Esophagus squamous epithelium (tissue), 4 donors: ENCODE measurements around the gene OR1F1.

ENCODE experiments used
- CTCF ChIP-seq, 6 experiments: fragments of 450-650 bp in 4 of 6; fragments of 200-600 bp in 2 of 6; sonication (generic) in 2 of 6; IDR thresholded peaks; one replicate each; pipeline ENCODE4 v1.5.1; 2016 to 2019; ENCODE audit warnings: antibody characterized with exemption in 6 of 6, mild to moderate bottlenecking in 4 of 6, moderate library complexity in 4 of 6
- POLR2A ChIP-seq, 4 donors: fragments of 450-650 bp; IDR thresholded peaks; one replicate each; pipeline ENCODE4 v1.6.1; 2017; ENCODE audit warnings: antibody characterized with exemption in 4 of 4, mild to moderate bottlenecking in 4 of 4, moderate library complexity in 3 of 4

DNA sequence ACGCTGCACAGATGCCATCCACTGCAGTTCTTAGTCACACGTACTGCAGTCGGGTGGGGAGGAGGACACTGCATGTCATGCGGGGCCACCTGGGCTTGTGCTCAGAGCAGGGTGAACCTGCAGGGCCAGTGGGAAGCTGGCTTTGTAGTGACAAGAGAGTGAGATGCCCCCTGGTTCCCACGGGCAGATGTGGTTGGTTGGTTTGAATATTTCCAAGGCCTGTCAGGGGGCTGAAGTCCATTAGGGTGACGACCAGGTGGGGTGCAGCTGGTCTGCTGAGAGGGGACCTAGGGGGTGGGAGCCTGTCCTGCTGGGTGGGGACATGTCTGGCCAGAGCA lies 38.8 kb upstream of the OR1F1 start:
- TF ChIP-seq CTCF (IDR thresholded peaks at IDR 0.05), result no peak
- TF ChIP-seq POLR2A (IDR thresholded peaks at IDR 0.05), result no peak
